Left kidney (tissue), 8 donors: Measurements from ENCODE around the gene TRAPPC4. TPM values are rescaled to one million over a fixed set of nuclear protein-coding genes. Genes with fewer than 3 reads are reported as not detected.
"Not testable (repeated sequence)": the region's sequence is repeated elsewhere in the genome, so short reads cannot be mapped to it uniquely, and the experiment has no call there.

Experiments used
- DNase-seq: peaks from one replicate; pipeline ENCODE4 v3.0.0-alpha.2; 2013
- long read RNA-seq, 8 donors: transcript quantifications; one replicate each; lab custom pipeline, GENCODE V29; 2026
- polyA plus RNA-seq: library from polyadenylated mRNA; unstranded; fragments of 120-200 nt; gene quantifications from one replicate; pipeline ENCODE4 v1.2.1, GENCODE V29; 2013; ENCODE audit not compliant: insufficient read length

The TRAPPC4 gene
- polyA plus RNA-seq: 87.6 TPM
- long read RNA-seq, donor 1, transcript TRAPPC4-210 (4 exons, 1,135 nt): minor isoform, 7 of 64 reads
- long read RNA-seq, donor 1, transcript TRAPPC4-214 (5 exons, 1,759 nt): major isoform, 37 of 64 reads
- long read RNA-seq, donor 1, partial matches to known transcripts: 11 of 64 reads
- long read RNA-seq, donor 1, other reads (novel, unspliced or antisense): 0 of 64 reads
- long read RNA-seq, donor 2, transcript TRAPPC4-204 (2 exons, 1,924 nt): minor isoform, 5 of 55 reads
- long read RNA-seq, donor 2, transcript TRAPPC4-214 (5 exons, 1,759 nt): major isoform, 40 of 55 reads
- long read RNA-seq, donor 2, partial matches to known transcripts: 0 of 55 reads
- long read RNA-seq, donor 2, other reads (novel, unspliced or antisense): 0 of 55 reads
- long read RNA-seq, donor 3, transcript TRAPPC4-214 (5 exons, 1,759 nt): major isoform, 41 of 56 reads
- long read RNA-seq, donor 3, transcript TRAPPC4-210 (4 exons, 1,135 nt): minor isoform, 5 of 56 reads
- long read RNA-seq, donor 3, partial matches to known transcripts: 0 of 56 reads
- long read RNA-seq, donor 3, other reads (novel, unspliced or antisense): 0 of 56 reads
- long read RNA-seq, donor 4, partial matches to known transcripts: 0 of 8 reads
- long read RNA-seq, donor 4, other reads (novel, unspliced or antisense): 0 of 8 reads
- long read RNA-seq, donor 5, transcript TRAPPC4-214 (5 exons, 1,759 nt): major isoform, 70 of 96 reads
- long read RNA-seq, donor 5, transcript TRAPPC4-210 (4 exons, 1,135 nt): minor isoform, 10 of 96 reads
- long read RNA-seq, donor 5, transcript TRAPPC4-211 (4 exons, 817 nt): minor isoform, 5 of 96 reads
- long read RNA-seq, donor 5, partial matches to known transcripts: 0 of 96 reads
- long read RNA-seq, donor 5, other reads (novel, unspliced or antisense): 0 of 96 reads
- long read RNA-seq, donor 6, transcript TRAPPC4-210 (4 exons, 1,135 nt): minor isoform, 6 of 60 reads
- long read RNA-seq, donor 6, transcript TRAPPC4-214 (5 exons, 1,759 nt): major isoform, 42 of 60 reads
- long read RNA-seq, donor 6, partial matches to known transcripts: 0 of 60 reads
- long read RNA-seq, donor 6, other reads (novel, unspliced or antisense): 0 of 60 reads
- long read RNA-seq, donor 7, transcript TRAPPC4-213 (3 exons, 1,340 nt): minor isoform, 6 of 182 reads
- long read RNA-seq, donor 7, transcript TRAPPC4-210 (4 exons, 1,135 nt): minor isoform, 7 of 182 reads
- long read RNA-seq, donor 7, transcript TRAPPC4-214 (5 exons, 1,759 nt): major isoform, 54 of 182 reads
- long read RNA-seq, donor 7, partial matches to known transcripts: 39 of 182 reads
- long read RNA-seq, donor 7, other reads (novel, unspliced or antisense): 62 of 182 reads
- long read RNA-seq, donor 8, transcript TRAPPC4-214 (5 exons, 1,759 nt): major isoform, 28 of 33 reads
- long read RNA-seq, donor 8, partial matches to known transcripts: 0 of 33 reads
- long read RNA-seq, donor 8, other reads (novel, unspliced or antisense): 0 of 33 reads

- DNase-seq: peak; percentile 94
These were observed at the start of gene TRAPPC4, which contains the start of gene RPS25 for GRCh38 chr11:119018074-119018938. TRAPPC4 (plus strand) TSS chr11:119018766; CDS start chr11:119018796, 30 bp downstream. RPS25 (minus strand) TSS chr11:119018343; CDS start chr11:119018284, 59 bp downstream.

GRCh38 chr11:118969508-118969907 is 49.1 kb upstream of the TRAPPC4 start:
- not testable (repeated sequence) for DNase-seq

- no peak for DNase-seq
These were observed 46.9 kb upstream of the TRAPPC4 start, which contains the start of gene FOXR1 for GRCh38 chr11:118971646-118972045. FOXR1 (plus strand) TSS chr11:118971761; CDS start chr11:118971932, 171 bp downstream.

GRCh38 chr11:118973985-118974384 is 44.6 kb upstream of the TRAPPC4 start:
- DNase-seq: no peak

GRCh38 chr11:118975771-118976709 is 42.5 kb upstream of the TRAPPC4 start:
- DNase-seq: no peak

- DNase-seq: no peak
These were observed 39.1 kb upstream of the TRAPPC4 start for GRCh38 chr11:118979434-118979833.

- no peak for DNase-seq
These were observed 38.2 kb upstream of the TRAPPC4 start for GRCh38 chr11:118980191-118980881.

GRCh38 chr11:118984337-118984736 is 34.2 kb upstream of the TRAPPC4 start:
- DNase-seq: not testable (repeated sequence)

GRCh38 chr11:118984825-118985224 is 33.7 kb upstream of the TRAPPC4 start:
- no peak for DNase-seq

GRCh38 chr11:118988280-118988679 is 30.3 kb upstream of the TRAPPC4 start:
- no peak for DNase-seq

GRCh38 chr11:118991486-118992038 is 27.0 kb upstream of the TRAPPC4 start:
- not testable (repeated sequence) for DNase-seq

GRCh38 chr11:118996926-118997626 is 21.5 kb upstream of the TRAPPC4 start:
- DNase-seq: no peak

GRCh38 chr11:118997627-118998387 is 20.8 kb upstream of the TRAPPC4 start, which contains the start of gene CENATAC:
CENATAC (plus strand) TSS chr11:118998138; CDS start chr11:118998198, 60 bp downstream.
- peak; percentile 91 for DNase-seq

GRCh38 chr11:118998388-118998717 is 20.2 kb upstream of the TRAPPC4 start:
- DNase-seq: no peak

- DNase-seq: no peak
These were observed 19.7 kb upstream of the TRAPPC4 start for GRCh38 chr11:118998822-118999221.

GRCh38 chr11:119000906-119001305 is 17.7 kb upstream of the TRAPPC4 start:
- DNase-seq: no peak

GRCh38 chr11:119006656-119007055 is 11.9 kb upstream of the TRAPPC4 start:
- DNase-seq: no peak
